DOHH2 (cell line): Measurements from ENCODE around the gene RPL36AL.
A peak's percentile ranks its signal among the peaks of the same experiment; 100 is the strongest.

Experiments
- EZH2phosphoT487 ChIP-seq: fragments of 200-600 bp; sonication (generic); IDR thresholded peaks from 2 replicates; pipeline ENCODE4 v1.6.1; 2017; ENCODE audit warnings: borderline replicate concordance, mild to moderate bottlenecking, antibody characterized with exemption, low read length, moderate library complexity, mixed read lengths
- TF ChIP-seq, protein P1 (sequence below): fragments of 200-600 bp; sonication (generic); IDR thresholded peaks from one replicate; pipeline ENCODE4 v1.5.1; 2014; ENCODE audit warnings: antibody characterized with exemption, mild to moderate bottlenecking, low read depth, low read length; ENCODE audit not compliant: poor library complexity, severe bottlenecking

DNA sequence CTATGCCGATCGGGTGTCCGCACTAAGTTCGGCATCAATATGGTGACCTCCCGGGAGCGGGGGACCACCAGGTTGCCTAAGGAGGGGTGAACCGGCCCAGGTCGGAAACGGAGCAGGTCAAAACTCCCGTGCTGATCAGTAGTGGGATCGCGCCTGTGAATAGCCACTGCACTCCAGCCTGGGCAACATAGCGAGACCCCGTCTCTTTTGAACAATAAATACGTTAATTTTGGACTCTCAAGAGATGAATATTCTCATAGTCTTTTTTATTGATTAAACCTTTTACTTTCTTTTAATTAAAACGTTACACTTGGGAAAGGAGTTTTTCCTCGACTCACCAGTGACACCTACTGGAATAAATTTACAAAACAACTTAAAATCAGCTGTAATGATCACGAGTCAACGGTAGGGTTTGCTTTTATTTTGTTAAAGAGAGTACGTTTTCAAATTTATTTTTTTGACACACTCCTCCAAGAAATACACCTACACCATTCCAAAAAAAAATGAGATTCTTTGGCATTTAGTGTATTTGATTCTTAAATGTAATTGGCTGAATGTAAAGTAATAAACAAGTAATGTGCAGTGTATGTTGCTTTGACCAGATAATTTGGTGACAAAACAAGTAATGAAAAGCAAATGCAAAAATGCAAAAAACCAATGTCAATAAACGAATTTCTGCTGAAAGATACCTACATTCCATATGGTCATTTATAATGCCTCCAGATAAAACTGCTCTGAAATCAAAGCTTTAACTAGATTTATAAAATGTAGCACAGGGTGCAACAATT, 33.6 kb downstream of the RPL36AL start:
- no peak for TF ChIP-seq EZH2phosphoT487
- TF ChIP-seq, protein P1, sequence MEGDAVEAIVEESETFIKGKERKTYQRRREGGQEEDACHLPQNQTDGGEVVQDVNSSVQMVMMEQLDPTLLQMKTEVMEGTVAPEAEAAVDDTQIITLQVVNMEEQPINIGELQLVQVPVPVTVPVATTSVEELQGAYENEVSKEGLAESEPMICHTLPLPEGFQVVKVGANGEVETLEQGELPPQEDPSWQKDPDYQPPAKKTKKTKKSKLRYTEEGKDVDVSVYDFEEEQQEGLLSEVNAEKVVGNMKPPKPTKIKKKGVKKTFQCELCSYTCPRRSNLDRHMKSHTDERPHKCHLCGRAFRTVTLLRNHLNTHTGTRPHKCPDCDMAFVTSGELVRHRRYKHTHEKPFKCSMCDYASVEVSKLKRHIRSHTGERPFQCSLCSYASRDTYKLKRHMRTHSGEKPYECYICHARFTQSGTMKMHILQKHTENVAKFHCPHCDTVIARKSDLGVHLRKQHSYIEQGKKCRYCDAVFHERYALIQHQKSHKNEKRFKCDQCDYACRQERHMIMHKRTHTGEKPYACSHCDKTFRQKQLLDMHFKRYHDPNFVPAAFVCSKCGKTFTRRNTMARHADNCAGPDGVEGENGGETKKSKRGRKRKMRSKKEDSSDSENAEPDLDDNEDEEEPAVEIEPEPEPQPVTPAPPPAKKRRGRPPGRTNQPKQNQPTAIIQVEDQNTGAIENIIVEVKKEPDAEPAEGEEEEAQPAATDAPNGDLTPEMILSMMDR: peak; percentile 92
